GM12872 (cell line): Measurements from ENCODE around the gene COL1A2.

Experiments used
- CTCF ChIP-seq: IDR thresholded peaks from 3 replicates; pipeline ENCODE4 v1.5.1; 2011; ENCODE audit warnings: low read depth, mild to moderate bottlenecking, low read length, moderate library complexity; ENCODE audit not compliant: insufficient read depth

The COL1A2 gene

GRCh38 chr7:94355454-94355853 is 39.2 kb upstream of the COL1A2 start:
- TF ChIP-seq CTCF: no peak

- no peak for TF ChIP-seq CTCF
Measured at GRCh38 chr7:94357076-94357475, 37.6 kb upstream of the COL1A2 start.

- TF ChIP-seq CTCF: no peak
Measured at GRCh38 chr7:94360926-94361325, 33.8 kb upstream of the COL1A2 start.

- no peak for TF ChIP-seq CTCF
Measured at GRCh38 chr7:94362276-94362675, 32.4 kb upstream of the COL1A2 start.

- no peak for TF ChIP-seq CTCF
Measured at GRCh38 chr7:94364816-94365215, 29.9 kb upstream of the COL1A2 start.

GRCh38 chr7:94366163-94366562 is 28.5 kb upstream of the COL1A2 start:
- TF ChIP-seq CTCF: no peak

GRCh38 chr7:94366832-94367231 is 27.9 kb upstream of the COL1A2 start:
- TF ChIP-seq CTCF: no peak

- TF ChIP-seq CTCF: no peak
Measured at GRCh38 chr7:94367949-94368348, 26.7 kb upstream of the COL1A2 start.
